Measurements from ENCODE around the gene SCUBE1. TPM values are rescaled to one million over a fixed set of nuclear protein-coding genes. Genes with fewer than 3 reads are reported as not detected.

SCUBE1 gene
- total RNA-seq, 1 donor from 2014 or later, result 2.9 TPM

DNA sequence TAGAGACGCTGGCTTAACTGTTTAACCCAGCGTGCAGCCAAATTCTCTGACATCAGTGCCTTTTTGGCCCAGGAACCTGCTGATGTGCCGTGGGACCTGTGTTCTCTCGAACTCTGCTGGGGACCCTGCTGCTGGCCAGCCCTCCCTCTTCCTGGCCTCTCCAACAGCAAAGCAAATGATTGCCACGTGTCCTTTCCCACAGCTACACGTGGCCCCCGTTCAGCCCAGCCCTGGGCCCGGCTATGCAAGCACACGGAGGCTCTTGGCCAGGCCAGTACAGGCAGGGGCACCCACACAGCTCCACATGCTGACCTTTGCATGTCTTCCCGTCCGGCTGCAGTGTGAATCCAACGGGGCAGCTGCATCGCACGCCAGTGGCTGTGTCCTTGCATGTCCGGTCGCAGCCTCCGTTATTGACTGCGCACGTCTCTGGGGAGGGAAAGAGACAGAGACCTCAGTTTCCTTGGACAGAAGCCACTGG is 104.6 kb downstream of the SCUBE1 start:
- Histone ChIP-seq H3K4me1 (peaks cover 0 to 12% of the 10 kb centered on the region in 2 donors), H3K4me3 (no peak overlapping the region), H3K27me3 (no peaks in the 10 kb centered on the region), H3K9me3 (no peaks in the 10 kb centered on the region), H3K36me3 (no peaks in the 10 kb centered on the region), H3K27ac (no peak overlapping the region)
- no peak for DNase-seq (ENCODE audit: low spot score in 2 of 2)
- intact Hi-C loops (cut with DNase I), result no loop called here
- TF ChIP-seq CTCF (IDR thresholded peaks at IDR 0.05), result no peak

GRCh38 chr22:43237280-43237679 is 105.9 kb downstream of the SCUBE1 start:
- Histone ChIP-seq H3K4me1 (peaks cover 0 to 12% of the 10 kb centered on the region in 2 donors), H3K27me3 (no peaks in the 10 kb centered on the region), H3K27ac (no peak overlapping the region), H3K9me3 (no peaks in the 10 kb centered on the region), H3K4me3 (no peak overlapping the region), H3K36me3 (no peaks in the 10 kb centered on the region)
- no peak for DNase-seq (ENCODE audit: low spot score in 2 of 2)
- intact Hi-C loops (cut with DNase I), result no loop called here
- TF ChIP-seq CTCF (IDR thresholded peaks at IDR 0.05), result no peak

GRCh38 chr22:43236411-43237166 is 106.6 kb downstream of the SCUBE1 start:
- Histone ChIP-seq H3K27me3 (peaks cover 2% of the 10 kb centered on the region), H3K4me3 (no peak overlapping the region), H3K9me3 (no peaks in the 10 kb centered on the region), H3K27ac (no peak overlapping the region), H3K36me3 (no peaks in the 10 kb centered on the region), H3K4me1 (peaks cover 0 to 12% of the 10 kb centered on the region in 2 donors)
- DNase-seq (ENCODE audit: low spot score in 2 of 2), result no peak
- intact Hi-C loops (cut with DNase I), result no loop called here
- TF ChIP-seq CTCF (IDR thresholded peaks at IDR 0.05), result no peak

DNA sequence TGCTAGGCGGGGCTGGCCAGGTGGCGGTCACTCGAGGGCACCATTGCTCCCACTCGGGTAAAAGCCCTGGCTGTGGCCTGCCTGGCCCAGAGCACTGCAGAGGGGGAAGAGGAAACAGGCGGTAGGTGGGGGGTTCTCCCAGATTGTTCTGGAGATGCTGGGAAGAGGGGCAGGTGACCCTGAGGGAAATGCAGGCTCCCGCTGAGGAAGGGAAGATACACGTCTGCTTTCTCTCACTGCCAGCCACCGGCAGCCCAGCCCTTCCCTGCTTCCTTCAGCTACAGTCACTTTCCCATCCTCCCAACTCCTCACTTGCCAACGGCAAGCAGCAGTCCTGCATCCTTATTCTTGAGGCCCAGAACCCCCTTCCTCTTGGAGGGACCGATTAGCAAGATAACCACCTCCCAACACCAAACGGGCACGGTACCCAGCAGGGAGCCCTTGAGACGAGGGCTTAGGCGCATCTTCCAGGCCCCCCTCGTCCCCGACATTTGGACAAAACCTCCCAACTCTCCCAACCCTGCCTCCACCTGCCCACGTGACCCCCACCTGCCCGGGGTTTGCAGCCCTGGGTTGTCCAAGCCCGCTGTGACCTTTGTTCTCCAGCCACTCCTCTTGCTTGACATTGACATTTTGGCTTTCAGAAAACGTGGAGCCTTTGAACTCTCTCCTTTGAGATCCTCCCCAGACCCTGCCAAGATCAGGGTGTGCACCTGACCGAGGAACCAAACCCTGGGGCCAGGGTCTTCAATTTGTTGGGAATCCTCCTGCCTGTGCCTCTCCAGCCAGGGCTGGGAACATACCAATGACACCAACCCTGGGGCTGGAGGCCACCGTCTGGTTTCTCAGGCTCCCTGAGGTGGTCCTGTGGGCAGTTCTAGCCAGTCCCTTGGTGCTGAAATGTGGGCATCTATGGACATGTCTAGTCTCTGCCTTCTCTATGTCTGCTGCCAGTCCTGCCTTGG is 107.4 kb downstream of the SCUBE1 start:
- no peak for DNase-seq (ENCODE audit: low spot score in 2 of 2)
- TF ChIP-seq CTCF (IDR thresholded peaks at IDR 0.05), result no peak
- Histone ChIP-seq H3K4me3 (no peak overlapping the region), H3K9me3 (no peaks in the 10 kb centered on the region), H3K27ac (no peak overlapping the region), H3K4me1 (peaks cover 0 to 12% of the 10 kb centered on the region in 2 donors), H3K27me3 (peaks cover 5% of the 10 kb centered on the region), H3K36me3 (no peaks in the 10 kb centered on the region)
- intact Hi-C loops (cut with DNase I), result no loop called here

- H3K9me3 ChIP-seq, result no peaks in the 10 kb centered on the region
- TF ChIP-seq CTCF (IDR thresholded peaks at IDR 0.05), result no peak
- no peak for DNase-seq (ENCODE audit: low spot score in 2 of 2)
- H3K4me3 ChIP-seq, result no peak overlapping the region
- intact Hi-C loops (cut with DNase I), result no loop called here
- no peaks in the 10 kb centered on the region for H3K36me3 ChIP-seq
- H3K4me1 ChIP-seq, result peaks cover 0 to 9% of the 10 kb centered on the region in 2 donors
- H3K27me3 ChIP-seq, result peaks cover 5% of the 10 kb centered on the region
- H3K27ac ChIP-seq, result no peak overlapping the region
Observed at GRCh38 chr22:43234264-43234988, 108.7 kb downstream of the SCUBE1 start.
